GM18508 (cell line): ENCODE measurements around the gene HIP1.
A peak's percentile ranks its signal among the peaks of the same experiment; 100 is the strongest.
"Not testable (repeated sequence)": the region's sequence is repeated elsewhere in the genome, so short reads cannot be mapped to it uniquely, and the experiment has no call there.

Source experiments
- ATAC-seq: cut with Tn5 transposase; IDR thresholded peaks from one replicate; pipeline ENCODE4 v1.9.1; 2021; ENCODE audit warnings: moderate number of reproducible peaks; ENCODE audit not compliant: insufficient read depth, unreplicated experiment

The HIP1 gene

GRCh38 chr7:75546237-75547015 is 192.3 kb downstream of the HIP1 start:
- no peak for ATAC-seq

- ATAC-seq, result no peak
These were observed 201.0 kb downstream of the HIP1 start for GRCh38 chr7:75537731-75538130.

GRCh38 chr7:75536940-75537538 is 201.7 kb downstream of the HIP1 start:
- no peak for ATAC-seq

GRCh38 chr7:75536491-75536890 is 202.2 kb downstream of the HIP1 start:
- no peak for ATAC-seq

DNA sequence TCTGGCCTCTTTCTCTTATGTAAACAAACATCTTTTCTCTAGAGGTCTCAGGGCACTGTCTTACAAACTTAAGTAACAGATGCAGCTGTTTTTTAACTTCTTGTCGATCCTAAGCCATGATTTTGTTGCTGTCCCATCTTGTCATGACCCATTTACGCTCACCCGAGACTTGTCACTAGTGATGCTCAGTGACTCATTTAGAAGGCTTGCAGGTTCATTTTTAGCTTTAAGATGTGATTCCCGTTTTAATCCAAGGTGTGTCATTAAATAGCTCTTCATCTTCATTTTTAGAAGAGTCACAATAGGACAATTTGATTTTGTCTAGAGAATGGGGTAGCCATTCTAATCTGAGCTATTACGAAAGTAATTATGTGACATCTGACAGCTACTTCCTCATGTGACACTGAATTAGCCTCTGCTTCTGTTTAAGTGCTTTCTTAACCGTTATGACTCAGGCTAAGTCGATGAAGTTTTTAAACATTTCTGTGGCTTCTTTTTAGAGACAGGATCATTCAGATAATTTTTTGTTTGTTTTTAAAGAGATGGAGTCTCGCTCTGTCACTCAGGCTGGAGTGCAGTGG is 203.9 kb downstream of the HIP1 start:
- ATAC-seq, result peak; percentile 76

GRCh38 chr7:75533926-75534325 is 204.8 kb downstream of the HIP1 start:
- no peak for ATAC-seq

DNA sequence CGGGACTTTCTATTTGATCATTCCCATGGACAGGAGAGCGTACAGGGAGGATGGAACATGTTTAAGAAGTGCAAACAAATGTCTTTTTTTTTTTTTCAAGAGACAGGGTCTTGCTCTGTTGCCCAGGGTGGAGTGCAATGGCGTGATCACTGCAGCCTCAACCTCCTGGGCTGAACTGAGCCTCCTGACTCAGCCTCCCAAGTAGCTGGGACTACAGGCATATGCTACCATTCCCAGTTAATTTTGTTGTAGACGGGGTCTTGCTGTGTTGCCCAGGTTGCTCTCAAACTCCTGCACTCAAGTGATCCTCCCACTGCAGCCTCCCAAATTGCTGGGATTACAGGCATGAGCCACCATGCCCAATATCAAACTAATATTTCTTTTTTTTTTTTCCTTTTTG is 206.1 kb downstream of the HIP1 start:
- no peak for ATAC-seq

DNA sequence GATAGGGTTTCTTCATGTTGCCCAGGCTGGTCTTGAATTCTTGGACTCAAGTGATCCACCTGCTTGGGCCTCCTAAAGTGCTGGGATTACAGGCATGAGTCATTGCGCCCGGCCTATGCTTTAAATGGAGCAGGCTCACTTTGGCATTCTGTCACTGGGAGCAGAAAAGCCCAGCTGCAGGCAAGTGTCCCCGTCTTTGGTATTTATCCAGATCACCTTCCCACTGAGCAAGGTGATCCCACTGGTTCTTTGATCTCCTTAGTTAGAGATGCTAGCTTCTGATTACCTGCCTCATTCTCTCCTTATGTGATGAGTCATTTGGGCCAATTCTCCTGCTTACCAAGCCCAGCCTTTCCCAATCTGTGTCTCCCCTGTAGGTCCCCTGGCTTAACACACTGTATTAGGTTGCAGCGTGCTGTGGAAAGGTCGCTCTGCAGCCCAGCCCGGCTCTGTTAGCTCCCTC is 207.4 kb downstream of the HIP1 start:
- ATAC-seq, result no peak

DNA sequence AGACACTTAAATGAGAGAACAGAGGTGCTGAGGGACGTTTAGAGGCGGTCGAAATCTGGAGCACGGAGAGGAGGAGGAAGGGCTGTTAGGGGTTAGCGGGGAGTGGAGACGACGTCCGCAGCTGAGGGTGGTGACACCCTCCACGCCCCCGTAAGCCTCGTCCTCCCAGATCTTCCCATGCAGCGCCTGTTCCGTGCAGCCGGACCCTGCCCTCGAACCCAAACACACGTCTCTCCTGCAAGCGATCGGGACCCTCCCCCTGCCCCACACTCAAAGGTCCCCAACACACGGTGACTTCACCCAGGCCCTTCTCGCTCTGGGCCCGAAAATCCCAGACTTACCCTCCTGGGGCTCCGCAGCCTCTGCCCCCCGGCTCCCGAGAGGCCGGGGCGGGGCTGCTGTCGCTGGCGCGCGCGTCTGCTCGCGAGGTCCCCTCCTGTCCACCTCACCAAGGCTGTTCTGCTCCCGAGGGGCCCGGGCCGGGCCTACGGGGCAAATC is 211.5 kb downstream of the HIP1 start:
- not testable (repeated sequence) for ATAC-seq

DNA sequence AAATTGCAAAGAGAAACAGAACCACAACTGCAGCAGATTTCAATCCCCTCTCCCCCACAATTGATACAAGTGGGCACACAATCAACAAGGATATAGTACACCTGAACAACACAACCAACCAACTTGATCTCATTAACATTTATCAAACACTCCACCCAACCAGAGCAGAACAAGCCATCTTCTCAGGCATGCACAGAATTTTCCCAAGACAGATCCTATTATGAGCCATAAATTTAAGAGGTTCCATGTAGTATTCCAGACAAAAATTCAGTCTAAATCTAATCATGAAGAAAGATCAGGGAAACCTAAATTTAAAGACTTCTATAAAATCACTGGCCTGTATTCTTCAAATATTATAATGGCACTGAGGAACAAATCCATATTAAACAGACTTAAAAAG is 217.0 kb downstream of the HIP1 start:
- ATAC-seq, result not testable (repeated sequence)

DNA sequence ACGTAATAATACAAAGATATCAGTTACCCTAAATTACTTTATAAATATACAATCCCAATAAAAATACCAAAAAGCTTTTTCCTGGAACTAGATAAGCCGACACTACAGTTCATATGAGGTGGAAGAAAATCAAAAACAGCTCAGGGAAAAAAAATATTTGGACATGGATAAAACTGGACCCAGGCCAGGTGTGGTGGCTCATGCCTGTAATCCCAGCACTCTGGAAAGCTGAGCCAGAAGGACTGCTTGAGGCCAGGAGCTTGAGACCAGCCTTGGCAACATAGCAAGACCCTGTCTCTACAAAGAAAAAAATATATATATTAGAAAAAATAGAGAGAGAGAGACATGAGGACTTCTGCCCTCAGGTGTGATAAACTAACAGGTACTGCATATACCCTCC is 219.9 kb downstream of the HIP1 start:
- not testable (repeated sequence) for ATAC-seq

- not testable (repeated sequence) for ATAC-seq
These were observed 229.7 kb downstream of the HIP1 start for GRCh38 chr7:75509033-75509432.

- ATAC-seq, result not testable (repeated sequence)
These were observed 246.7 kb downstream of the HIP1 start, which contains the start of gene SPDYE5 for GRCh38 chr7:75492020-75492419. Gene SPDYE5, plus strand, starts transcription at chr7:75492320. Its CDS starts 1,728 bp downstream, at chr7:75494048.

DNA sequence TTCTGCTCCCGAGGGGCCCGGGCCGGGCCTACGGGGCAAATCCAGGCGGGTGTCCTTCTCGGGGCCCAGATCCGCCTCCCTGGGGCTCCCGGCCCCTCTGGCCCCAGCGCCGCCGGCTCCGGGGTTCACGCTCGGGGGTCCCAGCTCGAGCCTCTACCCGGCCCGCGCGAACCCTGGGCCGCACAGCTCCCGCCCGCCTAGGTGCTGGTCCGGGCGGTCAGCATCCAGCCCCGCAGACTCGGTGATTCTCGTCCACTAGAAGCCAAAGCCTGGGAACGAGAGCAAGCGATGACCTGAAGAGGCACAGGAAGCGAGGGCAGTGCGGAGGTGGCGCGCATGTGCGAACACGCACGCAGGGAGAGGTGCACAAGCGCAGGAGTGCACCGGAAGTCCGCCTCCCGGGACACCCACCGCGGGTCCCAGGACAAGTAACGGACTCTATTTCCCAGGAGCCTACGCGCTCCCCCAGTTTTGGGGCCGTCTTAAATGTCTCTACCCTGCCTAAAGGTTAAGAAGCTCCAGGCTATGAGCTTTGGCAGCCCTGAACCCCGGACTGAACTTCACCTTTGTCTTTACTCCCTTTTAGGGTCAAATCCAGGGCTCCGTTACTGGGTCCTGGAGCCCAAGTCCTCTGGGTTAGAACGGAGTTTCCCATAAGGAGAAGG is 252.6 kb downstream of the HIP1 start, which contains the start of gene POM121C:
TSS of gene POM121C (minus strand) at position 321 of the 665 bp plus-strand sequence. CDS start 44,803 bp downstream, outside the sequence.
- peak; percentile 58 for ATAC-seq

DNA sequence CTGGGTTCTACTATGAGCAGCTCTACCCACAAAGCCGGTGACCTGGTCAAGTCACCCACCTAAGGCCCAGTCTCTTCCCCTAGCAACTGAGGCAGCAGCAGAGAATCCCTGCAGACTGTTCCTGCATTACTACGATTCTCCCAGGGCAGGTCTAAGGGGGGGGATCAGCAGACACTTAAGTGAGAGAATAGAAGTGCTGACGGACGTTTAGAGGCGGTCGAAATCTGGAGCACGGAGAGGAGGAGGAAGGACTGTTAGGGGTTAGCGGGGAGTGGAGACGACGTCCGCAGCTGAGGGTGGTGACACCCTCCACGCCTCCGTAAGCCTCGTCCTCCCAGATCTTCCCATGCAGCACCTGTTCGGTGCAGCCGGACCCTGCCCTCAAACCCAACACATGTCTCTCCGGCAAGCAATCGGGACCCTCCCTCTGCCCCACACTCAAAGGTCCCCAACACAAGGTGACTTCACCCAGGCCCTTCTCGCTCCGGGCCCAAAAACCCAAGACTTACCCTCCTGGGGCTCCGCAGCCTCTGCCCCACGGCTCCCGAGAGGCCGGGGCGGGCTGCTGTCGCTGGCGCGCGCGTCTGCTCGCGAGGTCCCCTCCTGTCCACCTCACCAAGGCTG is 253.3 kb downstream of the HIP1 start:
- ATAC-seq, result not testable (repeated sequence)
